Measurements from ENCODE around the gene NRXN3. TPM values are rescaled to one million over a fixed set of nuclear protein-coding genes. Genes with fewer than 3 reads are reported as not detected.

Gene NRXN3
- total RNA-seq, 1 donor from 2014 or later = 19.8 TPM

GRCh38 chr14:79442786-79443185 lies 1272.6 kb downstream of the NRXN3 start:
- Mint-ChIP-seq H3K27ac (no peak overlapping the region), H3K36me3 (no peaks in the 10 kb centered on the region), H3K27me3 (no peaks in the 10 kb centered on the region), H3K4me3 (no peak overlapping the region), H3K4me1 (ENCODE audit: unreplicated experiment) (peaks cover 11% of the 10 kb centered on the region), H3K9me3 (no peaks in the 10 kb centered on the region)
- no peak for DNase-seq (ENCODE audit: extremely low spot score, unreplicated experiment)
- no peak for TF ChIP-seq CTCF (conservative IDR thresholded peaks at IDR 0.05)

DNA sequence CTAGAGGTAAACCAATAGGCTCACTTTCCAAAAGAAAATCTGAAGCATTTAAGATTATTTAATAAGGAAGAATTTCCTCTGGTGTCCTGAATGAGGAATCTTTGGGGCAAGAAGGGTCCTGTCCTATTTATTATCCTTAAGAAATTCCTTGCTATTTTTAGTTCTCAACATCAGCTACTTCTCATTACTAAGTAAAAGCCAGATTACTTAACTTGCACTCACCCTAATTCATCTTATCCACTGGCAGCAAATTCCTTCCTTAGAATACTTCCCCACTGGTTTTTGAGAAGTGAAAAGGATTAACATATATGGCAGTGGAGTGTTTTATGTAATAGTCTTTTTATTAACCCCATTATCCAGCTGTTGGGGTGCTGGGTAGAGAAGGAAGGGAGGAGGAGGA lies 1273.4 kb downstream of the NRXN3 start:
- Mint-ChIP-seq H3K27me3 (peaks cover 4% of the 10 kb centered on the region), H3K36me3 (no peaks in the 10 kb centered on the region), H3K9me3 (no peaks in the 10 kb centered on the region), H3K27ac (no peak overlapping the region), H3K4me3 (no peak overlapping the region), H3K4me1 (ENCODE audit: unreplicated experiment) (peaks cover 12% of the 10 kb centered on the region)
- TF ChIP-seq CTCF (conservative IDR thresholded peaks at IDR 0.05) = no peak
- DNase-seq (ENCODE audit: extremely low spot score, unreplicated experiment) = no peak

DNA sequence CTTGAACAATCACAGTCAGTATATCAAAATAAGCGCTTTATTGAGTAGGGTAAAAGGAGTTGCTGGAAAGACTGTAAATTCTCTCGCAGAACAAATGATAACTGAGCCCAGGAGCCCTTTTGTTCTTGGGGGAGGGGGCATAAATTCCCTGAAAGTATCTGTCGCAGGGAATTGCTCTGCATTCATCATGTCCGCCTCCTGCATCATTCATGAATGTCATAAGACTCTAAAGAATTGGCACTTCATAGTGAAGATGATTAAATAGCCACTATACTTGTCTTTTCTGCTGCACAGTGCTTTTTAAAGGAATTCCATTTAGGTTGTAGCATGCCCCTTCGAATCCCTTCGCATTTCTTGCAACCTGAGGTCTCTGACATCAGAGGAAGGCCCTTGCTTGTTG lies 1278.8 kb downstream of the NRXN3 start:
- Mint-ChIP-seq H3K36me3 (peaks cover 3% of the 10 kb centered on the region), H3K4me3 (no peak overlapping the region), H3K27me3 (peaks cover 4% of the 10 kb centered on the region), H3K27ac (no peak overlapping the region), H3K4me1 (ENCODE audit: unreplicated experiment) (peaks cover 12% of the 10 kb centered on the region), H3K9me3 (no peaks in the 10 kb centered on the region)
- TF ChIP-seq CTCF (conservative IDR thresholded peaks at IDR 0.05) = no peak
- no peak for DNase-seq (ENCODE audit: extremely low spot score, unreplicated experiment)

DNA sequence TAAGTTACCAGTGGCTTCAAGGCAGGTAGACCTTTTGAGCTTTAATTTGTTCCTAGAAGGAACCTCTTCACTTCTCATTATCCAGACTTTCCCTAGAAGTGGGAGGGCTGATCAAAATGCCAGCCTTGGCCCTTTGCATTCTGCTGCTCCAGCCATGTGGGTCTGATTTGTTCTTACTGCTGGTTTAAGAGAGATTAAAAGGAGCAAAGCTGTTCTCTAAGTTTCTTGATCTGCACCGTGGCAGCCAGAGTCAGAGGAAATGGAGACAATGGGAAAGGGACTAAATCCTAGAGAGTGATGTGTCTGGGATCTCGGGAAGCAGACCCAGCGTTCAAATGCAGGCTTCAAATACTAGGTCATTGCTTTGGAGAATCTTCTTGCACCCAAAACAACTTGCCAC lies 1281.4 kb downstream of the NRXN3 start:
- DNase-seq (ENCODE audit: extremely low spot score, unreplicated experiment) = no peak
- TF ChIP-seq CTCF (conservative IDR thresholded peaks at IDR 0.05) = no peak
- H3K9me3 Mint-ChIP-seq = no peaks in the 10 kb centered on the region
- peaks cover 12% of the 10 kb centered on the region for H3K4me1 Mint-ChIP-seq (ENCODE audit: unreplicated experiment)
- H3K36me3 Mint-ChIP-seq = peaks cover 3% of the 10 kb centered on the region
- no peak overlapping the region for H3K4me3 Mint-ChIP-seq
- H3K27ac Mint-ChIP-seq = no peak overlapping the region
- peaks cover 4% of the 10 kb centered on the region for H3K27me3 Mint-ChIP-seq

DNA sequence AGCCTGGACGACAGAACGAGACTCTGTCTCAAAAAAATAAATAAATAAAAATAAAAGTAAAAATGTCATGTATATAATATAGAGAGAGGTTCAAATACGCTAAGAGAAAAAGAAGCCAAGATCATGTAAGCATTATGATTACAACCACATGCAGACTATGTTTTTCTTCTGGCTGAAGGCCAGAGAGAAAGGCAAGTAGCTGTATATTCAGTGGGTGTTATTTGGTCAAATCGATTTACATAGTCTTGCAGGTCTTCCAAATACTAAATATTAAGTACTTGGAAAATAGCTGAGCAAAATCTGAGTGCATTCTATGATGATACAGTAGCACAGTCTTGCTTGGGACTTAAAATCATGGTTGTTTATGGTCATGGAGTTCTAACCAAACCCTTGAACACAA lies 1283.1 kb downstream of the NRXN3 start:
- Mint-ChIP-seq H3K4me1 (ENCODE audit: unreplicated experiment) (peaks cover 4% of the 10 kb centered on the region), H3K4me3 (no peak overlapping the region), H3K27me3 (peaks cover under 1% of the 10 kb centered on the region), H3K27ac (no peak overlapping the region), H3K9me3 (no peaks in the 10 kb centered on the region), H3K36me3 (peaks cover 3% of the 10 kb centered on the region)
- DNase-seq (ENCODE audit: extremely low spot score, unreplicated experiment) = no peak
- no peak for TF ChIP-seq CTCF (conservative IDR thresholded peaks at IDR 0.05)

- H3K4me1 Mint-ChIP-seq (ENCODE audit: unreplicated experiment) = peaks cover 5% of the 10 kb centered on the region
- DNase-seq (ENCODE audit: extremely low spot score, unreplicated experiment) = no peak
- no peak for TF ChIP-seq CTCF (conservative IDR thresholded peaks at IDR 0.05)
- no peaks in the 10 kb centered on the region for H3K9me3 Mint-ChIP-seq
- no peak overlapping the region for H3K4me3 Mint-ChIP-seq
- peaks cover 4% of the 10 kb centered on the region for H3K36me3 Mint-ChIP-seq
- no peaks in the 10 kb centered on the region for H3K27me3 Mint-ChIP-seq
- H3K27ac Mint-ChIP-seq = no peak overlapping the region
These were observed 1294.3 kb downstream of the NRXN3 start for GRCh38 chr14:79464468-79464867.
